Peyer's patch (tissue), 4 donors: ENCODE results near the gene SLC13A3. TPM values are rescaled to one million over a fixed set of nuclear protein-coding genes. Genes with fewer than 3 reads are reported as not detected.

Source experiments
- DNase-seq, 3 donors: peaks; one replicate each; pipeline ENCODE4 v3.0.0-alpha.2; 2017 to 2019
- H3K27ac ChIP-seq, 4 donors: fragments of 200-600 bp; sonication (generic); one replicate each; pipeline ENCODE4 v1.5.1; 2016 to 2019
- H3K27me3 ChIP-seq, 2 donors: fragments of 200-600 bp; sonication (generic); one replicate each; pipeline ENCODE4 v1.5.1; 2019
- H3K36me3 ChIP-seq, 3 donors: fragments of 200-600 bp; sonication (generic); one replicate each; pipeline ENCODE4 v1.5.1; 2016 to 2019
- H3K4me1 ChIP-seq, 4 donors: fragments of 200-600 bp; sonication (generic); one replicate each; pipeline ENCODE4 v1.5.1; 2016 to 2019
- H3K4me3 ChIP-seq, 4 donors: fragments of 200-600 bp; sonication (generic); 1 replicate in 3 of 4; 2 replicates in 1 of 4; pipeline ENCODE4 v1.5.1; 2016 to 2019; ENCODE audit warnings: mild to moderate bottlenecking in 1 of 4
- H3K9me3 ChIP-seq, 4 donors: fragments of 200-600 bp; sonication (generic); one replicate each; pipeline ENCODE4 v1.5.1; 2016 to 2019; ENCODE audit warnings: mild to moderate bottlenecking in 1 of 4
- POLR2A ChIP-seq, 2 donors: fragments of 450-650 bp; IDR thresholded peaks; one replicate each; pipeline ENCODE4 v1.5.1; 2017; ENCODE audit warnings: antibody characterized with exemption in 2 of 2, mild to moderate bottlenecking in 2 of 2, moderate library complexity in 2 of 2
- total RNA-seq, 4 donors: library from RNA; depleted of rRNA; stranded (reverse); fragments of >200 nt; gene quantifications; one replicate each; pipeline ENCODE4 v1.1.0, GENCODE V29; 2016
- TF ChIP-seq, protein P1 (sequence below), 6 experiments: fragments of 450-650 bp in 4 of 6; fragments of 200-600 bp in 2 of 6; sonication (generic) in 1 of 6; IDR thresholded peaks; one replicate each; pipeline ENCODE4 v1.5.1; 2017 to 2019; ENCODE audit warnings: antibody characterized with exemption in 6 of 6, mild to moderate bottlenecking in 3 of 6, moderate library complexity in 1 of 6

The SLC13A3 gene
- total RNA-seq, 4 donors from 2014 or later: 1.3 to 10.7 TPM; not detected in 2

DNA sequence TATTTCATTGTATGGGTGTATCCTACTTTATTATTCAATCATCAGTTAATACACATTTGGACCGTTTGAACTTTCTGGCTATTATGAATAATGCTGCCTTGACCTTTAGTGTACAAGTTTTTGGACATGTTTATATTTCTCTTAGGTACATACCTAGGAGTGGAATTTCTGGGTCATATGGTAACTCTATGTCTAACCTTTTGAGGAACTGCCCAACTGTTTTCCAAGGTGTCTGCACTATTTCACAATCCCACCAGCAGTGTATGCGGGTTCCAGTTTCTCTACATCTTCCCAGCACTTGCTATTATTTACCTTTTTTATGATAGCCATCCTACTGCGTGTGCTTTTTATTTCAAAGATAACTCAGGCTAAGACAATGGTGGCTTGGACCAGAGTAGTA is 14.3 kb upstream of the SLC13A3 start:
- Histone ChIP-seq H3K4me1 (no peaks in the 10 kb centered on the region), H3K9me3 (peaks cover 0 to 4% (median 0%) of the 10 kb centered on the region in 4 donors), H3K4me3 (no peak overlapping the region), H3K36me3 (no peaks in the 10 kb centered on the region), H3K27me3 (no peaks in the 10 kb centered on the region), H3K27ac (no peak overlapping the region)
- DNase-seq: no peak
- TF ChIP-seq, protein P1, sequence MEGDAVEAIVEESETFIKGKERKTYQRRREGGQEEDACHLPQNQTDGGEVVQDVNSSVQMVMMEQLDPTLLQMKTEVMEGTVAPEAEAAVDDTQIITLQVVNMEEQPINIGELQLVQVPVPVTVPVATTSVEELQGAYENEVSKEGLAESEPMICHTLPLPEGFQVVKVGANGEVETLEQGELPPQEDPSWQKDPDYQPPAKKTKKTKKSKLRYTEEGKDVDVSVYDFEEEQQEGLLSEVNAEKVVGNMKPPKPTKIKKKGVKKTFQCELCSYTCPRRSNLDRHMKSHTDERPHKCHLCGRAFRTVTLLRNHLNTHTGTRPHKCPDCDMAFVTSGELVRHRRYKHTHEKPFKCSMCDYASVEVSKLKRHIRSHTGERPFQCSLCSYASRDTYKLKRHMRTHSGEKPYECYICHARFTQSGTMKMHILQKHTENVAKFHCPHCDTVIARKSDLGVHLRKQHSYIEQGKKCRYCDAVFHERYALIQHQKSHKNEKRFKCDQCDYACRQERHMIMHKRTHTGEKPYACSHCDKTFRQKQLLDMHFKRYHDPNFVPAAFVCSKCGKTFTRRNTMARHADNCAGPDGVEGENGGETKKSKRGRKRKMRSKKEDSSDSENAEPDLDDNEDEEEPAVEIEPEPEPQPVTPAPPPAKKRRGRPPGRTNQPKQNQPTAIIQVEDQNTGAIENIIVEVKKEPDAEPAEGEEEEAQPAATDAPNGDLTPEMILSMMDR (IDR thresholded peaks at IDR 0.05): no peak
- TF ChIP-seq POLR2A (IDR thresholded peaks at IDR 0.05): no peak

GRCh38 chr20:46663531-46663930 is 12.3 kb upstream of the SLC13A3 start:
- Histone ChIP-seq H3K27me3 (no peaks in the 10 kb centered on the region), H3K4me3 (no peak overlapping the region), H3K4me1 (no peaks in the 10 kb centered on the region), H3K36me3 (no peaks in the 10 kb centered on the region), H3K27ac (no peak overlapping the region), H3K9me3 (no peaks in the 10 kb centered on the region)
- no peak for DNase-seq
- no peak for TF ChIP-seq POLR2A (IDR thresholded peaks at IDR 0.05)
- TF ChIP-seq, protein P1 (IDR thresholded peaks at IDR 0.05): no peak

GRCh38 chr20:46661659-46662058 is 10.4 kb upstream of the SLC13A3 start:
- no peak for DNase-seq
- Histone ChIP-seq H3K27me3 (no peaks in the 10 kb centered on the region), H3K27ac (no peak overlapping the region), H3K4me1 (no peaks in the 10 kb centered on the region), H3K9me3 (no peaks in the 10 kb centered on the region), H3K36me3 (no peaks in the 10 kb centered on the region), H3K4me3 (no peak overlapping the region)
- TF ChIP-seq, protein P1 (IDR thresholded peaks at IDR 0.05): no peak
- no peak for TF ChIP-seq POLR2A (IDR thresholded peaks at IDR 0.05)

- Histone ChIP-seq H3K27me3 (no peaks in the 10 kb centered on the region), H3K36me3 (no peaks in the 10 kb centered on the region), H3K9me3 (no peaks in the 10 kb centered on the region), H3K4me3 (no peak overlapping the region), H3K4me1 (no peaks in the 10 kb centered on the region), H3K27ac (no peak overlapping the region)
- DNase-seq: no peak
- no peak for TF ChIP-seq POLR2A (IDR thresholded peaks at IDR 0.05)
- TF ChIP-seq, protein P1 (IDR thresholded peaks at IDR 0.05): no peak
These were observed 9.2 kb upstream of the SLC13A3 start for GRCh38 chr20:46660487-46660886.

- Histone ChIP-seq H3K27ac (no peak overlapping the region), H3K27me3 (no peaks in the 10 kb centered on the region), H3K4me3 (no peak overlapping the region), H3K36me3 (no peaks in the 10 kb centered on the region), H3K9me3 (no peaks in the 10 kb centered on the region), H3K4me1 (no peaks in the 10 kb centered on the region)
- TF ChIP-seq POLR2A (IDR thresholded peaks at IDR 0.05): no peak
- TF ChIP-seq, protein P1 (IDR thresholded peaks at IDR 0.05): no peak
- DNase-seq: no peak
These were observed 6.4 kb upstream of the SLC13A3 start for GRCh38 chr20:46657618-46658017.

DNA sequence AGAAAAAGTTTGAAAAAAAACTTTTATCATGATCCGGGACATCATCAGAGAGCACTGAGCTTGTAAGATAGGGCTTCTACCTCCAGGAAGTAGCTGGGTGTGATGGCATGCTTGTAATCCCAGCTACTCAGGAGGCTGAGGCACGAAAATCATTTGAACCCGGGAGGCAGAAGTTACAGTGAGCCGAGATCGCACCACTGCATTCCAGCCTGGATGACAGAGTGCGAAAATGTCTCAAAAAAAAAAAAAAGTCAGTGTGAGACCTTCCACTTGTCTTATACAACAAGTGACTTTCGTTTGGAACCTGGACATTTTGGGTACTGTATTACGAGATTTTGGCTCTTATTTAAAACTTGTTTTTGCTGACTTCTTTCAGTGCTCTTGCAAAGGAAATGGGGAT is 5.9 kb upstream of the SLC13A3 start:
- no peak for TF ChIP-seq POLR2A (IDR thresholded peaks at IDR 0.05)
- TF ChIP-seq, protein P1 (IDR thresholded peaks at IDR 0.05): no peak
- Histone ChIP-seq H3K27ac (no peak overlapping the region), H3K9me3 (no peaks in the 10 kb centered on the region), H3K36me3 (no peaks in the 10 kb centered on the region), H3K4me3 (no peak overlapping the region), H3K27me3 (no peaks in the 10 kb centered on the region), H3K4me1 (no peaks in the 10 kb centered on the region)
- no peak for DNase-seq
